Inflammatory macrophage treated with lipopolysaccharide for 1 hour (primary cell): ENCODE measurements around the gene EDA.

ENCODE experiments used
- DNase-seq, 2 donors: peaks; one replicate each; pipeline ENCODE4 v3.0.0-alpha.2; 2020 to 2022

The EDA gene

DNA sequence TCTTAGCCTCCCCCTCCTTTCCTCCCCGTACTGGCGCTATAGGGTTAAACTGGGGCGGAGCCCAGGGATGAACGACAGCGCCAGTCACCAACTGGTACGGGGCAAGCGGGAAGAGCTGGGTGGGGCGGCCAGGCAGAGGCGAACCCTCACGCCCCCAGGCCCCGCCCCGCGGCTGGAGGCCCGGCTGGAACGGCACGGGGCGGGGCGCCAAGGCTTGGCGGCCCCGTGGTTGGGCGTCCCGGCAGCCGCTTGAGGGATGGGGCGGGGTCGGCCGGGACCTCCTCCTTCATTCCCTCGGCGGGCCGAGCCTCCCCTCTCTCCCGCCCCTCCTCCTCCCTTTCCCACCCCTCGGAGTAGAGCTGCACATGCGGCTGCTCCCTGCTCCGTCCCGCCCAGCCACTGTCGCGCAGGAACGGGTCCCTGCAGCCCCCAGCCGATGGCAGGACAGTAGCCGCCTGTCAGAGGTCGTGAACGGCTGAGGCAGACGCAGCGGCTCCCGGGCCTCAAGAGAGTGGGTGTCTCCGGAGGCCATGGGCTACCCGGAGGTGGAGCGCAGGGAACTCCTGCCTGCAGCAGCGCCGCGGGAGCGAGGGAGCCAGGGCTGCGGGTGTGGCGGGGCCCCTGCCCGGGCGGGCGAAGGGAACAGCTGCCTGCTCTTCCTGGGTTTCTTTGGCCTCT lies at the start of gene EDA:
Gene EDA, plus strand, starts transcription at position 335 of the 678 bp plus-strand sequence.
- peak; percentile 40 to 69 for DNase-seq

DNA sequence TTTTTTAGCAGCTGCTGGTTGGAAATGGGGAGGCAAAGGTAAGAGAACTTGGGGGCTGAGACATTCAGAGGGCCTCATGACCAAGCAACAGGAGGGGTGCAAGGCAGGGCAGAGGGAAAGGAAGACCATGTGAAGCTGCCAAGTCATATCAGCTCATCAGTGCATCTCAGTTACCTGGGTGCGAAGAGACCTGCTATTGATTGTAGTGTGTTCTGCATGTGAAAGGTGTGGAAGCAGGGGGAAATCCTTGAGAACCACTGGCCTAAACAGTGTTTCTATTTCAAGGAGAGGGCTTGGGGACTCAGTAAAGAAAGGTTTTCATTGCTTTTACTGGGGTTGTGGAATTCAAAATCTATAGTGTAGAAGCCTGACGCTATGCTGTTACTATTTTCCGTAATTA lies 47.1 kb upstream of the EDA start:
- DNase-seq = no peak

DNA sequence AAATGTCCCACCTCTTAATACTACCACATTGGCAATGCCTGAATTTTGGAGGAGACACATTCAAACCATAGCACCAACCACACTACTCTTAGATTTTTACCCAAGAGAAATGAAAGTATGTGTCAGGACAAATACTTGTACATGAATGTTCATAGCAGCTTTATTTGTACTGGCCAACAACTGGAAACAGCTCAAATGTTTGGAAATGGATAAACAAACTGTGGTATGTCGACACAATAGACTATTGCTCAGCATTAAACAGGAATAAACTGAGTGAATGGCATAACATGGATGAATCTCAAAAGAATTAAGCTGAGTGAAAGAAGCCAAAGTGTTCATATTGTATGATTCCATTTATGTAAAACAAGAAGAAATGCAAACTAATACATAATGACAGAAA lies 18.5 kb upstream of the EDA start:
- DNase-seq = no peak

DNA sequence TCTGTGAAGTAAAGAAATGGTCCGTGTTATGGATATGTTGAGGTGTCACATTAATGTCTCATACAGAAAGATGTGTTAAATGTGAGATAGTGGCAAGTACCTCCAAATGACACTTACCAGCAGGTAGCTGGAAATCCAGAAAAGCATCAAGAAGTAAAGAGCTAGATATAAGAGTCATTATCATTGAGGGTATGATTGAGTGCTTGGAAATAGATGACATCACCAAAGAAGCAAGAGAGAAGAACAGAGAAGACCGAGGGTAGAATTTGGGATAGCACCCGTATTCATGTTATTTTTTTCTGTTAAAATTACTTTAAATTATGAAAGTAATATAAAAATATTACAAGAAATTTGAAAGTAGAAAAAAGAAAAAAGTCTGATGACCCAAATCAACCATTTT lies 15.7 kb upstream of the EDA start:
- DNase-seq = no peak

DNA sequence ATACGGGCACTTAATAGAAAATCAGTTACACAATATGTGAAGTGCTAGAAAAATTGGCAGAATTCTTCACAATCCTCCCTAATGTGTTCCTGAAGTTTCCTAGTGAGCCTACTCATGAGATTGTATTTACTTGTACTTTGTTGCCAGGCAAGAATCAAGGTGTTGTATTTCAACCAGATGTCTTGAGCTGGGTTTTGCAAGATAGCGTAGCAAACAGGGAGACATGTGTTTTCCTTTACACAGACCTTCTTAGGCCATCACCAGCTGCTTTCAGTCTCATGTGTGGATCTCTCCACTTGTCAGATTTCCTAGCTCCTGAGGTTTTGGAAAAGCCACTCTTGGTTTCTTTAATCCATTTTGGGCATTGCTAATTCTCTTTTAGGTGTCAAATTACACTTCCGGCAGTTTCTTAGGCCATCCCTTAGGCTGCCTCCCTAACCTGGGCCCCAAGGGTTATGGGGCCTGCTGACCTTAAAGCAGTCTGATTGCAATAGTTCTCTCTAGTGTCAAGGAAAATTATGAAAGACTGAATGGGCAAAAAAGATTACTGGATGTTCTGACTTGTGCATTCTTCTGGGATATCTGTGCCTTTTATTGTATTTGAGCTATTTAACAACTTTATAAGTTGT lies 12.2 kb upstream of the EDA start:
- DNase-seq = no peak

DNA sequence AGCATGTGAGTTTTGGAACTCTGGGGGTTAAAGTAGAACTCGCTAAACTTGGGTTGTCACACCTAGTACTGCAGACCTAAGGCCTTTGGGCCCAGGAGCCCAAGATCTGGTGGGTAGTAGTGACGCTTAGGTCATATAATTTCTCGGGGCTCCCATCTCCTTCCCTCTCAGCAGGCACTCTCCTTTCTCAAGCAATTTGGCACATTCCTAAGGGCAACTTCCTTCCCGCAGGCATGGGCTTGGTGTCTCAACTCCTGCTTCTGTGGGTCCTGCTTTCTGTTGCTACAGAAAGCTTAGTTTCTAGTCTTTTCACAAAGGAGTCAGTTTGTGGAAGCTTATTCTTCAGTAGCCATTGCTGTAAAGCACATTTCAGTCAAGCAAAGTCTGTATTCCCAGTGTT lies 10.4 kb upstream of the EDA start:
- no peak for DNase-seq

- no peak for DNase-seq
Observed at GRCh38 chrX:69607616-69608015, 8.3 kb upstream of the EDA start.

GRCh38 chrX:69613946-69614345 lies 2.0 kb upstream of the EDA start:
- DNase-seq = no peak

DNA sequence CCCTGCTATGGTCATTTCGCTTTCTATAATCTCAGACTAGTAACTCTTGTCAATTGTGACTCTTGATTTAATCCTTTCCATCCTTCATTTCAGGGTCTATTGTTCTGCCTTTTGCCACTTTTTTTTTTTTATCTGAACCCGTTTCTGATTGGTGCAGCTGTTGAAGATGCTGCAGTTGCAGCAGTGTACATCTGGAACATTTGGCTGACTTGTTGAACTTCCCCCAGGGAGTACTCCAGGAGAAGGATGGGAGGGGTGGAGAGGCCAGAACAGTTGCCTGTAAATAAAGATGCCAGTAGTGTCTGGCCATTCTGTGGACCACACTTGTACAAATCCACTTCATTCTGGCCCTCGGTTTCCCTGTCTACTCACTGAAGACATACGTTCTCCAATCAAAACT lies 1.0 kb upstream of the EDA start:
- DNase-seq = no peak

DNA sequence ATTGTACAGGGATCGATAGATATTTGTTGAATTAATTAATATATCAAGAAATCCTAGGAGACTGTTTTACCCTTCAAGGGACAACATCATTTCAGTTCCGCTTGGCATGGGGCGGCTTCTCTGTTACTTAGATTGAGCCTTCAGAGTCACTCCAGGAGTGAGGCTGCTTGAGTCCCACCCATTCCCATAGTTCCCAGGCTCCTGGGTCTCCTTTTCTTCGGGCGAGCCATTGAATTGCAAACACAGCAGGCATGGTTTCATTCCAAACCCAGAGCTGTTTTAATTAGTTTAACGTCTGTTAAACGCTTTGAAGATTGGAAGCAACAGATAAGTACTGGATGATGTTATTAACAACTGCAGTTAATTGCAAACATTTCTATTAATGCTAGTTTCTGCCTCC lies 571 bp upstream of the EDA start:
- DNase-seq = no peak

GRCh38 chrX:69616457-69617203 lies 717 bp downstream of the EDA start:
- no peak for DNase-seq

- DNase-seq = peak; percentile 21 to 34
Observed at GRCh38 chrX:69618803-69619202, 2.9 kb downstream of the EDA start.

GRCh38 chrX:69626129-69626528 lies 10.2 kb downstream of the EDA start:
- no peak for DNase-seq

- no peak for DNase-seq
Observed at GRCh38 chrX:69627744-69628143, 11.8 kb downstream of the EDA start.

- DNase-seq = no peak
Observed at GRCh38 chrX:69630147-69630546, 14.2 kb downstream of the EDA start.

GRCh38 chrX:69664693-69665092 lies 48.8 kb downstream of the EDA start:
- DNase-seq = no peak

- DNase-seq = no peak
Observed at GRCh38 chrX:69670001-69670555, 54.2 kb downstream of the EDA start.

DNA sequence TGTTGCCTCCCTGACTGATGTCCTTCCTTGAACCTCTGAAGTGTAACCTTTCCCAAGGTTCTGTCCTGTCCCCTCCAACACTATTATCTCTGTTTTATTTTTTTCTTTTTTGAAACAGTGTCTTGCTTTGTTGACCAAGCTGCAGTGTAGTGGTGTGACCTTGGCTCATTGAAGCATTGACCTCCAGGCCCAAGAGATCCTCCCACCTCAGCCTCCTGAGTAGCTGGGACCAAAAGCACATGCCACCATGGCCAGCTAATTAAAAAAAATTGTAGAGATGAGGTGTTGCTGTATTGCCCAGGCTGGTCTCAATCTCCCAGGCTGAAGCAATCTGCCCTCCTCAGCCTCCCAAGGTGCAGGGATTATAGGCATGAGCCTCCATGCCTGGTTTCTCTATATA lies 59.0 kb downstream of the EDA start:
- no peak for DNase-seq

- no peak for DNase-seq
Observed at GRCh38 chrX:69705818-69706217, 89.9 kb downstream of the EDA start.

DNA sequence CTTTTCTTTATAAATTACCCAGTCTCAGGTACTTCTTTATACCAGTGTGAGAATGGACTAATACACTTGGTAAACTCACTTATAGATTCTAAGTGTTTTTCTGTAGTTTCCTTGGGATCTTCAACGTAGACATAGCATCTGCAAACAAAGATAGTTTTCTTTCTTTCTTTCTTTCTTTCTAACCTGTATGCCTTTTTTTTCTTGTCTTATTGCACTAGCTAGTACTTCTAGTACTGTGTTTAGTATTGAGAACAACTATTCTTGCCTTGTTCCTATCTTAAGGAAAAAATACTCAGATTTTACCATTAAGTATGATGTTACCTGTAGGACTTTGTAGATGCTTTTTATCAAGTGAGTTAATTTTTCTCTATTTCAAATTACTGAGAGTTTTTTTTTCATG lies 102.2 kb downstream of the EDA start:
- DNase-seq = no peak

DNA sequence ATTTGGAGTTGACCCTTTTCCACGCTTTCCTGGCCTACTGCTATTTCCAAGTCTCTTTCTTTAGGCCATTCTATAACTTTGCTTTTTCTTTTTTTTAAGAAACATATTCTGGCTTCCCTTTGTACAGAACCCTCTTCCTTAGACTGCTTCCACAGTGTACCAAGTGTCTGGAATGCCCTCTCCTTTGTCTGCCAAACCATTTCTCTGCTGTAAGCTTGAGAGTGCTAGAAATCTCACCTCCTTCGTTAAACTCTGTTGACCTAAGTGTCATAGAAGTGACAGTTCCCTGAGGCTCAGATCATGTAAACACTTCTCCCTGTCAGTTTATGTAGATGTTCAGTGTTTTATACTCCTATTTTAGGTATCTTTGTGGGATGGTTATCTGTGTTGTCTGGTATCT lies 108.4 kb downstream of the EDA start:
- DNase-seq = no peak

- DNase-seq = no peak
Observed at GRCh38 chrX:69740317-69740716, 124.4 kb downstream of the EDA start.

DNA sequence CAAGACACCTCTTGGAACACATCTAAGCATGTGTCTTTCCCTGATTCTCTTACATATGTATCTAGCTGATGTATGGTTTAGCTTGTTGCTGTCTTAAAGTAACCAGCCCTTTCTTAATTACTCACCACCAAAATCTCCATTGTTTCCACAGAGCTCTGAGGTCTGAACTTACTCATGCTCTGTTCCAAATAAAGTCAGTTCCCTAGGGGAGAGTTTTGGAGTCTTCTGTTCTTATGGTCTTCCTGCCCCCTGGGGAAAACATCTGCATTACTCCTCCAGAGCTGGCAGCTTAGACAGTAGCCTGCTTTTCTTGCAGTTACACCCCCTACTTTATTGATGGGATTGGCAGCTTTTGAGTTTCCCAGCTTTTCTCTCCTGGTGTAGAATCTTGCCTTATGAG lies 125.8 kb downstream of the EDA start:
- no peak for DNase-seq

DNA sequence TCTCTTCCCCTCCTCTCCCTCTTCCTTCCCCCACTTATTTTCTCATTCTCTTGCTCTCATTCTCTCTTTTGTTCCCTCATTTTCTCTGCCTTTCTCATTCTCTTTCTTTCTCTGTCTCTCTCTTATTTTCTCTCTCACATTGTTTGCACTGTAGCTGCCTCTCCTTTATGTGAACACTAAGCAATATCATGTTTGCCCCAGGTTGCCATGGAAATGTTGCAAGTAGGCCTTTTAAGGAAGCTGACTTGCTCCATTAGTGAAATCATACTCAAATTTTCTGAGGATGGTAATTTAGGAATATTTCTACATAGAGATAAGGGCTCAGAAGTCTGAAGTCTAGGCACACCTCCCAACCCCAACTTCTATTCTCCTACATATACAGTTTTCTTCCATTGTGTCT lies 130.1 kb downstream of the EDA start:
- no peak for DNase-seq
